ENCODE results near the gene CHD1L.

CHD1L gene

GRCh38 chr1:147326933-147327687 is 84.6 kb downstream of the CHD1L start:
- TF ChIP-seq MAX (IDR thresholded peaks at IDR 0.05) = 0 out of 2 replicates have a peak, but pooled peaks have one; percentile 31

- TF ChIP-seq RAD21 (IDR thresholded peaks at IDR 0.05; ENCODE audit: low read depth) (no peak), USF1 (IDR thresholded peaks at IDR 0.05) (no peak), NFIC (IDR thresholded peaks at IDR 0.05) (no peak), TAF1 (IDR thresholded peaks at IDR 0.05; ENCODE audit: low read depth) (no peak), TCF12 (IDR thresholded peaks at IDR 0.05; ENCODE audit: low read depth) (no peak), EGR1 (IDR thresholded peaks at IDR 0.05) (no peak), CEBPB (IDR thresholded peaks at IDR 0.05) (no peak), EP300 (IDR thresholded peaks at IDR 0.05; ENCODE audit: borderline replicate concordance) (no peak), ZBTB7A (IDR thresholded peaks at IDR 0.05; ENCODE audit: low read depth) (no peak), CREB1 (IDR thresholded peaks at IDR 0.05; ENCODE audit: low read depth) (no peak), REST (IDR thresholded peaks at IDR 0.05; ENCODE audit: low read depth) (no peak), FOXM1 (IDR thresholded peaks at IDR 0.05; ENCODE audit: borderline replicate concordance, low read depth) (no peak), YY1 (IDR thresholded peaks at IDR 0.05; ENCODE audit: low read depth) (no peak), TEAD4 (IDR thresholded peaks at IDR 0.05) (no peak), MAX (IDR thresholded peaks at IDR 0.05) (no peak)
Measured at GRCh38 chr1:147334292-147334691, 91.8 kb downstream of the CHD1L start.

- TF ChIP-seq TCF12 (IDR thresholded peaks at IDR 0.05; ENCODE audit: low read depth) (no peak), FOXM1 (IDR thresholded peaks at IDR 0.05; ENCODE audit: borderline replicate concordance, low read depth) (no peak), YY1 (IDR thresholded peaks at IDR 0.05; ENCODE audit: low read depth) (no peak), NFIC (IDR thresholded peaks at IDR 0.05) (no peak), REST (IDR thresholded peaks at IDR 0.05; ENCODE audit: low read depth) (no peak), EP300 (IDR thresholded peaks at IDR 0.05; ENCODE audit: borderline replicate concordance) (no peak), EGR1 (IDR thresholded peaks at IDR 0.05) (no peak), RAD21 (IDR thresholded peaks at IDR 0.05; ENCODE audit: low read depth) (no peak), USF1 (IDR thresholded peaks at IDR 0.05) (no peak), TEAD4 (IDR thresholded peaks at IDR 0.05) (no peak), ZBTB7A (IDR thresholded peaks at IDR 0.05; ENCODE audit: low read depth) (no peak), MAX (IDR thresholded peaks at IDR 0.05) (no peak), CREB1 (IDR thresholded peaks at IDR 0.05; ENCODE audit: low read depth) (no peak)
Measured at GRCh38 chr1:147336291-147336690, 93.8 kb downstream of the CHD1L start.

GRCh38 chr1:147337040-147337630 is 94.7 kb downstream of the CHD1L start:
- TF ChIP-seq REST (IDR thresholded peaks at IDR 0.05; ENCODE audit: low read depth) (no peak), EGR1 (IDR thresholded peaks at IDR 0.05) (no peak), MAX (IDR thresholded peaks at IDR 0.05) (no peak), CEBPB (IDR thresholded peaks at IDR 0.05) (no peak), CREB1 (IDR thresholded peaks at IDR 0.05; ENCODE audit: low read depth) (no peak), ZBTB7A (IDR thresholded peaks at IDR 0.05; ENCODE audit: low read depth) (no peak), FOXM1 (IDR thresholded peaks at IDR 0.05; ENCODE audit: borderline replicate concordance, low read depth) (no peak), TEAD4 (IDR thresholded peaks at IDR 0.05) (no peak), EP300 (IDR thresholded peaks at IDR 0.05; ENCODE audit: borderline replicate concordance) (no peak), TAF1 (IDR thresholded peaks at IDR 0.05; ENCODE audit: low read depth) (no peak), NFIC (IDR thresholded peaks at IDR 0.05) (no peak), RAD21 (IDR thresholded peaks at IDR 0.05; ENCODE audit: low read depth) (no peak), USF1 (IDR thresholded peaks at IDR 0.05) (no peak), TCF12 (IDR thresholded peaks at IDR 0.05; ENCODE audit: low read depth) (no peak), YY1 (IDR thresholded peaks at IDR 0.05; ENCODE audit: low read depth) (no peak)

Data from Ishikawa (cell line).